ENCODE measurements around the gene SND1. TPM values are rescaled to one million over a fixed set of nuclear protein-coding genes. Genes with fewer than 3 reads are reported as not detected.

Gene SND1
- 77.0 TPM for total RNA-seq

GRCh38 chr7:127651556-127652332 lies at the start of gene SND1:
Gene SND1, plus strand, starts transcription at chr7:127652194. Its CDS starts 180 bp downstream, at chr7:127652374.

GRCh38 chr7:127618042-127618441 lies 34.0 kb upstream of the SND1 start, which contains the start of gene PAX4:
Gene PAX4, minus strand, starts transcription at chr7:127618142. Its CDS starts 2,214 bp downstream, at chr7:127615928.

GRCh38 chr7:128030654-128031611 lies 378.9 kb downstream of the SND1 start, which contains the start of gene LRRC4:
Gene LRRC4, minus strand, starts transcription at chr7:128031437. Its CDS starts 797 bp downstream, at chr7:128030640.

Small RNAs within 50 kb of the gene (small RNA-seq; reads per million reads assigned to genes)
- not detected for gene MIR593 (ENCODE audit: low replicate concordance)

Other genes with a start within 250 kb of the SND1 start
- 13.5 TPM for gene GCC1, start 66.6 kb upstream of the SND1 start, total RNA-seq
- gene ARF5, start 63.8 kb upstream of the SND1 start, total RNA-seq = 80.8 TPM
- gene FSCN3, start 58.5 kb upstream of the SND1 start, total RNA-seq = 3.4 TPM
- not detected for gene PAX4, start 34.1 kb upstream of the SND1 start, total RNA-seq